Mesenchymal stem cell (in vitro differentiated cells and primary cell): ENCODE measurements around the gene RYR2.
A peak's percentile ranks its signal among the peaks of the same experiment; 100 is the strongest.

Experiments
- DNase-seq: peaks from one replicate; pipeline ENCODE4 v3.0.0-alpha.2; 2013
- H2AFZ ChIP-seq: one replicate; pipeline ENCODE4 v1.6.1; 2013; ENCODE audit warnings: low read depth, mild to moderate bottlenecking, control low read depth, inconsistent platforms, low read length, moderate library complexity
- H2AK5ac ChIP-seq: 2 replicates; pipeline ENCODE4 v1.6.1; 2013; ENCODE audit warnings: low read length, moderate library complexity, mild to moderate bottlenecking, inconsistent platforms; ENCODE audit not compliant: severe bottlenecking
- H2BK120ac ChIP-seq: one replicate; pipeline ENCODE4 v1.6.1; 2013; ENCODE audit warnings: low read depth, mild to moderate bottlenecking, inconsistent platforms, low read length, moderate library complexity
- H2BK12ac ChIP-seq, 2 experiments: one replicate each; pipeline ENCODE4 v1.6.1; 2013; ENCODE audit warnings: inconsistent platforms in 2 of 2, low read length in 2 of 2, mild to moderate bottlenecking in 2 of 2, moderate library complexity in 2 of 2, control low read depth in 1 of 2
- H2BK15ac ChIP-seq: one replicate; pipeline ENCODE4 v1.6.1; 2013; ENCODE audit warnings: mild to moderate bottlenecking, low read depth, inconsistent platforms; ENCODE audit not compliant: poor library complexity, severe bottlenecking
- H2BK5ac ChIP-seq: 2 replicates; pipeline ENCODE4 v1.6.1; 2013; ENCODE audit warnings: low read depth, mild to moderate bottlenecking, low read length, control low read depth, inconsistent platforms; ENCODE audit not compliant: poor library complexity, severe bottlenecking
- H3K14ac ChIP-seq, 2 experiments: one replicate each; pipeline ENCODE4 v1.6.1; 2013; ENCODE audit warnings: inconsistent platforms in 2 of 2, low read length in 2 of 2, control low read depth in 1 of 2, mild to moderate bottlenecking in 1 of 2, moderate library complexity in 1 of 2
- H3K18ac ChIP-seq, 2 experiments: one replicate each; pipeline ENCODE4 v1.6.1; 2013; ENCODE audit warnings: inconsistent platforms in 2 of 2, low read length in 2 of 2, control low read depth in 1 of 2, low read depth in 1 of 2, mild to moderate bottlenecking in 1 of 2
- H3K23ac ChIP-seq, 2 experiments: one replicate each; pipeline ENCODE4 v1.6.1; 2013; ENCODE audit warnings: inconsistent platforms in 2 of 2, low read length in 2 of 2, mild to moderate bottlenecking in 2 of 2, moderate library complexity in 2 of 2, control low read depth in 1 of 2
- H3K27ac ChIP-seq: 2 replicates; pipeline ENCODE4 v1.5.1; 2013; ENCODE audit warnings: mild to moderate bottlenecking, moderate library complexity, low read length, control low read depth, inconsistent platforms; ENCODE audit not compliant: poor library complexity, severe bottlenecking
- H3K27me3 ChIP-seq, 2 experiments: 2 replicates each; pipeline versions ENCODE4 v1.6.1 to v1.7.0; 2013; ENCODE audit warnings: low read length in 2 of 2, mild to moderate bottlenecking in 2 of 2, moderate library complexity in 2 of 2, control low read depth in 1 of 2, inconsistent platforms in 1 of 2; ENCODE audit not compliant: control insufficient read depth in 1 of 2, insufficient read depth in 1 of 2
- H3K36me3 ChIP-seq, 2 experiments: 2 replicates each; pipeline versions ENCODE4 v1.6.1 to v1.7.0; 2013; ENCODE audit warnings: low read length in 2 of 2, control low read depth in 1 of 2, inconsistent platforms in 1 of 2, low read depth in 1 of 2, mild to moderate bottlenecking in 1 of 2; ENCODE audit not compliant: insufficient read depth in 2 of 2, control insufficient read depth in 1 of 2
- H3K4ac ChIP-seq, 2 experiments: one replicate each; pipeline ENCODE4 v1.6.1; 2013; ENCODE audit warnings: inconsistent platforms in 2 of 2, low read length in 2 of 2, mild to moderate bottlenecking in 2 of 2, moderate library complexity in 2 of 2, control low read depth in 1 of 2, low read depth in 1 of 2
- H3K4me1 ChIP-seq: 2 replicates; pipeline ENCODE4 v1.6.1; 2013; ENCODE audit warnings: low read depth, low read length, control low read depth; ENCODE audit not compliant: control insufficient read depth, insufficient read depth
- H3K4me2 ChIP-seq: 2 replicates; pipeline ENCODE4 v1.6.1; 2013; ENCODE audit warnings: low read length, mild to moderate bottlenecking, inconsistent platforms; ENCODE audit not compliant: poor library complexity, severe bottlenecking
- H3K4me3 ChIP-seq, 2 experiments: 2 replicates each; pipeline versions ENCODE4 v1.5.1 to v1.7.0; 2013; ENCODE audit warnings: low read length in 2 of 2, mild to moderate bottlenecking in 2 of 2, control low read depth in 1 of 2, low read depth in 1 of 2; ENCODE audit not compliant: insufficient read depth in 1 of 2
- H3K79me1 ChIP-seq: replicated peaks from 2 replicates; pipeline ENCODE4 v1.6.1; 2013; ENCODE audit warnings: mild to moderate bottlenecking, control low read depth, low read length, inconsistent platforms; ENCODE audit not compliant: poor library complexity, severe bottlenecking
- H3K9ac ChIP-seq: 2 replicates; pipeline ENCODE4 v1.7.0; 2013; ENCODE audit warnings: mild to moderate bottlenecking, low read length, moderate library complexity
- H3K9me3 ChIP-seq: 2 replicates; pipeline ENCODE4 v1.7.0; 2013; ENCODE audit warnings: mild to moderate bottlenecking, low read length; ENCODE audit not compliant: control insufficient read depth
- H4K8ac ChIP-seq: one replicate; pipeline ENCODE4 v1.6.1; 2013; ENCODE audit warnings: inconsistent platforms, mild to moderate bottlenecking, low read length, moderate library complexity
- H4K91ac ChIP-seq: one replicate; pipeline ENCODE4 v1.6.1; 2013; ENCODE audit warnings: mild to moderate bottlenecking, low read length, inconsistent platforms
- WGBS: methylation state at CpG from one replicate; pipeline ENCODE4 v1.1.7; 2013; ENCODE audit warnings: mixed read lengths; 5-methylcytosine and 5-hydroxymethylcytosine counted together

RYR2 gene

DNA sequence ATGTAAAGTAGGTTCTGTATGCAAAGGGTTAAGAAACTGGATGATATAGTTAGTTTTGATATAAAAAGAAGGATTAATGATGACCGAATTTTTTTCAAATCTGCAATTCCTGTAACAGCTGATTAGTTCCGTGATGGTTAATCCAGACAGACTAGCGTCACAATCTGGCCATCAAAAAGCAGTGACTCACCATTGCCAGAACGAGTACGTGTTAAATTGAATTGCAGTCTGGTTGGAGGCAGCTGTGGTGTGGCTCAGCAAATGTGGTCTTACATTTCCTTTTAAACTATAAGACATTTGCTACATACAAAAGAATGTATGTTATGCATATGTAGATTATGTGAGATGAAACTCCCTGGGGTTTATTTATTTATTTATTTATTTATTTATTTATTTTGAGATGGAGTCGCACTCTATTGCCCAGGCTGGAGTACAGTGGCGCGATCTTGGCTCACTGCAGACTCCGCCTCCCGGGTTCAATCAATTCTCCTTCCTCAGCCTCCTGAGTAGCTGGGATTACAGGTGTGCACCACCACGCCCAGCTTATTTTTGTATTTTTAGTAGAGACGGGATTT lies 139.8 kb downstream of the RYR2 start:
- Histone ChIP-seq H3K27ac (no peak overlapping the region), H2BK120ac (no peak overlapping the region), H3K4me1 (no peaks in the 10 kb centered on the region), H3K4ac (no peak overlapping the region), H2AFZ (no peak overlapping the region), H3K4me2 (no peak overlapping the region), H3K27me3 (no peaks in the 10 kb centered on the region), H3K79me1 (no peaks in the 10 kb centered on the region), H4K91ac (no peak overlapping the region), H3K9ac (no peak overlapping the region), H3K4me3 (no peak overlapping the region), H2BK12ac (no peak overlapping the region), H2BK5ac (no peak overlapping the region), H3K18ac (no peak overlapping the region), H4K8ac (no peak overlapping the region), H2BK15ac (no peak overlapping the region), H3K14ac (no peak overlapping the region), H2AK5ac (no peak overlapping the region), H3K9me3 (no peaks in the 10 kb centered on the region), H3K23ac (no peak overlapping the region), H3K36me3 (no peaks in the 10 kb centered on the region)
- WGBS: 89% methylated on average over 12 of the region's 12 CpGs
- peak; percentile 37 for DNase-seq

DNA sequence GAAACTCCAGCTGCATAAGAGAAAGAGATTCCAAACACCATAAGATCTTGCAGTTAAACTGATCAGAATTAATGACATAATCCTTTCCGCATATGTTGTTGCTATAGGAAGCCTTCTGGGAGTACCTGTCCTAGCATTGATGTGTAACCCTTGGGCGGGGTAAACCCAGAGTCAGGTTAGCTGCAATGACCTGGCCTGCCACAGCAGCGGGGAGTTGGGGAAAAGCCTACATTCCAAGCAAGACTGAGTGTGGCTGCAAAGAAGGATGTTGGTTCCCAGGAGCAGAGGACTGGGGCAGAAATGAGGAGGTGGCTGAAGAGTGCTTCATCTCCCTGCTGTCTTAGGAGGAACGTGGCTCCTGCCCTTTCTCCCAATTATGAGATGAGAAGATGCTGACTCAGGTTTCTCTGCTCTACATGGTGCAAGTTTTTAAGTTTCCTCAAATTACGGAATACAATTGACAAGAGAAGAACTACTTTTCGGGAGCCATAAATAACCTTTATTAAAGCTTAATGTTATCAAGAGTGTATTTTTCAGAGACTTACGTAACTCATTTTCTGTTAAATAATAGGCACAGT lies 142.1 kb downstream of the RYR2 start:
- H2AK5ac ChIP-seq: no peak overlapping the region
- no peak overlapping the region for H2BK120ac ChIP-seq
- no peak overlapping the region for H3K27ac ChIP-seq
- no peak overlapping the region for H4K8ac ChIP-seq
- no peak overlapping the region for H3K4me2 ChIP-seq
- H3K79me1 ChIP-seq: no peaks in the 10 kb centered on the region
- H3K36me3 ChIP-seq: no peaks in the 10 kb centered on the region
- H2AFZ ChIP-seq: peak overlapping the region; percentile 37
- H4K91ac ChIP-seq: no peak overlapping the region
- no peak overlapping the region for H3K4me3 ChIP-seq
- no peak for DNase-seq
- no peak overlapping the region for H3K18ac ChIP-seq
- H3K23ac ChIP-seq: no peak overlapping the region
- H2BK12ac ChIP-seq: no peak overlapping the region
- 52% methylated on average over 4 of the region's 7 CpGs for WGBS
- no peak overlapping the region for H2BK5ac ChIP-seq
- no peak overlapping the region for H3K4ac ChIP-seq
- no peak overlapping the region for H3K9ac ChIP-seq
- no peak overlapping the region for H3K14ac ChIP-seq
- no peaks in the 10 kb centered on the region for H3K4me1 ChIP-seq
- H3K9me3 ChIP-seq: no peaks in the 10 kb centered on the region
- H3K27me3 ChIP-seq: no peaks in the 10 kb centered on the region
- H2BK15ac ChIP-seq: no peak overlapping the region

DNA sequence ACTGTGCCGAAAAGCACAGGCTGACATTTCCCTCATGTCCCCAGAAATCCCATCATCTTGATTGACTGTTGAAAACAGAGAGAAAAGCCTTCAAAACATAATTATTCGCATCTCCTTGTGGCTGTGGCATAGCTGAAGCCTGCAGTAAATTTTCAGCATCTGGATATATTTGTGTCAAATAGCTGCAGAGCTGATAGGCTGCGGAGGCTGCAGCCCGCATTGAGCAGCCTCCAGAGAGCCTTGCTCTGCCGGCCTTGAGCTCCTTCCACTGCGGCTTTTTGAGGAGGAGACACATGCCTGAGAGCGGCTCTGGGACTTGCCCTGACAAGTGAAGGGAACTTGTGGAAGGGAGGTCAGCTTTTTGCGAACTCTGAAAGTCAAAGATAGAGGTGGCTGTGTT lies 144.7 kb downstream of the RYR2 start:
- Histone ChIP-seq H3K4me2 (no peak overlapping the region), H3K23ac (no peak overlapping the region), H3K36me3 (no peaks in the 10 kb centered on the region), H3K9me3 (no peaks in the 10 kb centered on the region), H3K4me1 (no peaks in the 10 kb centered on the region), H2BK5ac (no peak overlapping the region), H4K8ac (no peak overlapping the region), H2BK15ac (no peak overlapping the region), H2BK120ac (no peak overlapping the region), H3K4me3 (no peak overlapping the region), H3K9ac (no peak overlapping the region), H3K79me1 (no peaks in the 10 kb centered on the region), H3K27me3 (no peaks in the 10 kb centered on the region), H3K4ac (no peak overlapping the region), H4K91ac (no peak overlapping the region), H3K18ac (no peak overlapping the region), H2AFZ (no peak overlapping the region), H2BK12ac (no peak overlapping the region), H2AK5ac (no peak overlapping the region), H3K27ac (no peak overlapping the region), H3K14ac (no peak overlapping the region)
- WGBS: 74% methylated on average over 8 of the region's 8 CpGs
- DNase-seq: no peak

DNA sequence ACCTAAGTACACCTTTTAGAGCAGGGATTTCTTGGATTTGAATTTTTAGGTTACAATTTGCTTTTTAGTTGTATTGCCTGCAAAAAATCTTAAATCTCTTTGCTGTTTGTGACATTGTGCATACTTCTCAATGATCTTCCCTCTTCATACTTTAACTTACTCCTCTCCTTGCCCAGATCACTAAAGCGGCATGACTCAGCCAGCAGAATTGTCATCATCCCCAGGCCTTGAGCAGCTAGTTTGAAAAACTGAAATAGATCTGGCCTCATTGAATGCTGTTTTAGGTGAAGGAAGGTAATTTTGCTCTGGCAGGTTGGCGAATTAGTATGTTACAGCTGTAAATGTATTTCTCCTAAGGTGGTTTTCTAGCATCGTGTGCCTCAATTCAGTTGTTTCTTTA lies 145.9 kb downstream of the RYR2 start:
- no peak overlapping the region for H2BK15ac ChIP-seq
- H2AK5ac ChIP-seq: no peak overlapping the region
- H4K91ac ChIP-seq: no peak overlapping the region
- no peaks in the 10 kb centered on the region for H3K9me3 ChIP-seq
- H3K79me1 ChIP-seq: no peaks in the 10 kb centered on the region
- no peaks in the 10 kb centered on the region for H3K36me3 ChIP-seq
- H4K8ac ChIP-seq: no peak overlapping the region
- H3K4ac ChIP-seq: no peak overlapping the region
- no peak overlapping the region for H2BK120ac ChIP-seq
- H2BK12ac ChIP-seq: no peak overlapping the region
- H3K27me3 ChIP-seq: no peaks in the 10 kb centered on the region
- no peaks in the 10 kb centered on the region for H3K4me1 ChIP-seq
- H3K4me3 ChIP-seq: no peak overlapping the region
- no peak overlapping the region for H3K4me2 ChIP-seq
- no peak overlapping the region for H3K14ac ChIP-seq
- H2BK5ac ChIP-seq: no peak overlapping the region
- no peak overlapping the region for H2AFZ ChIP-seq
- WGBS: 89% methylated on average over 2 of the region's 3 CpGs
- no peak overlapping the region for H3K27ac ChIP-seq
- H3K18ac ChIP-seq: no peak overlapping the region
- no peak for DNase-seq
- H3K23ac ChIP-seq: no peak overlapping the region
- no peak overlapping the region for H3K9ac ChIP-seq
